ENCODE results near the gene MCCC2. TPM values are rescaled to one million over a fixed set of nuclear protein-coding genes. Genes with fewer than 3 reads are reported as not detected.

MCCC2 gene
- total RNA-seq, 4 donors from 2014 or later, result 17.7 to 24.2 (median 23.7) TPM

- H3K27me3 ChIP-seq, result no peaks in the 10 kb centered on the region
- 80% methylated on average over 3 of the region's 3 CpGs for WGBS
- TF ChIP-seq POLR2A (IDR thresholded peaks at IDR 0.05; ENCODE audit: low read depth), result no peak
- TF ChIP-seq CTCF (IDR thresholded peaks at IDR 0.05), result no peak
- TF ChIP-seq EP300 (IDR thresholded peaks at IDR 0.05), result no peak
- TF ChIP-seq POLR2AphosphoS5 (IDR thresholded peaks at IDR 0.05), result no peak
- H3K27ac ChIP-seq (replicated peaks in 1 of 4), result no peak overlapping the region
- no peaks in the 10 kb centered on the region for H3K9me3 ChIP-seq
- DNase-seq (ENCODE audit: extremely low spot score), result no peak
- peaks cover 0 to 15% (median 15%) of the 10 kb centered on the region in 4 donors for H3K4me1 ChIP-seq
- H3K4me3 ChIP-seq, result no peak overlapping the region
- peaks cover 18 to 87% (median 46%) of the 10 kb centered on the region in 4 donors for H3K36me3 ChIP-seq
- intact Hi-C loops (cut with DNase I), result no loop called here
Measured at GRCh38 chr5:71651579-71651978, 64.4 kb downstream of the MCCC2 start.

- no peaks in the 10 kb centered on the region for H3K9me3 ChIP-seq
- H3K4me1 ChIP-seq, result peaks cover 0 to 15% (median 15%) of the 10 kb centered on the region in 4 donors
- DNase-seq (ENCODE audit: extremely low spot score), result no peak
- 63% methylated on average over 3 of the region's 3 CpGs for WGBS
- no peak for TF ChIP-seq POLR2A (IDR thresholded peaks at IDR 0.05; ENCODE audit: low read depth)
- no peak for TF ChIP-seq POLR2AphosphoS5 (IDR thresholded peaks at IDR 0.05)
- no peak for TF ChIP-seq EP300 (IDR thresholded peaks at IDR 0.05)
- H3K4me3 ChIP-seq, result no peak overlapping the region
- no peaks in the 10 kb centered on the region for H3K27me3 ChIP-seq
- peak overlapping the region in 3 of 4 donors; percentile 20 to 71 (median 41) for H3K27ac ChIP-seq (replicated peaks in 1 of 4)
- intact Hi-C loops (cut with DNase I), result no loop called here
- H3K36me3 ChIP-seq, result peaks cover 21 to 87% (median 47%) of the 10 kb centered on the region in 4 donors
Measured at GRCh38 chr5:71652349-71652748, 65.2 kb downstream of the MCCC2 start.

- no peaks in the 10 kb centered on the region for H3K9me3 ChIP-seq
- no peak for TF ChIP-seq POLR2A (IDR thresholded peaks at IDR 0.05; ENCODE audit: low read depth)
- TF ChIP-seq CTCF (IDR thresholded peaks at IDR 0.05), result no peak
- no peak for TF ChIP-seq EP300 (IDR thresholded peaks at IDR 0.05)
- TF ChIP-seq POLR2AphosphoS5 (IDR thresholded peaks at IDR 0.05), result no peak
- peak overlapping the region; percentile 41 to 71 (median 46) for H3K27ac ChIP-seq (replicated peaks in 1 of 4)
- H3K36me3 ChIP-seq, result peaks cover 21 to 87% (median 47%) of the 10 kb centered on the region in 4 donors
- 42% methylated on average over 9 of the region's 9 CpGs for WGBS
- H3K27me3 ChIP-seq, result no peaks in the 10 kb centered on the region
- intact Hi-C loops (cut with DNase I), result no loop called here
- DNase-seq (ENCODE audit: extremely low spot score), result no peak
- no peak overlapping the region for H3K4me3 ChIP-seq
- H3K4me1 ChIP-seq, result peaks cover 0 to 15% (median 15%) of the 10 kb centered on the region in 4 donors
Measured at GRCh38 chr5:71652803-71653543, 65.8 kb downstream of the MCCC2 start.

GRCh38 chr5:71658916-71659662 is 71.9 kb downstream of the MCCC2 start:
- Histone ChIP-seq H3K27me3 (no peaks in the 10 kb centered on the region), H3K27ac (replicated peaks in 1 of 4) (no peak overlapping the region), H3K4me3 (no peak overlapping the region), H3K36me3 (peaks cover 3 to 40% (median 14%) of the 10 kb centered on the region in 4 donors), H3K9me3 (no peaks in the 10 kb centered on the region), H3K4me1 (peaks cover 0 to under 1% (median under 1%) of the 10 kb centered on the region in 4 donors)
- intact Hi-C loops (cut with DNase I), result no loop called here
- 91% methylated on average over 3 of the region's 3 CpGs for WGBS
- no peak for DNase-seq (ENCODE audit: extremely low spot score)
- TF ChIP-seq POLR2AphosphoS5 (IDR thresholded peaks at IDR 0.05) (no peak), POLR2A (IDR thresholded peaks at IDR 0.05; ENCODE audit: low read depth) (no peak)

GRCh38 chr5:71662381-71662780 is 75.2 kb downstream of the MCCC2 start:
- Histone ChIP-seq H3K27me3 (no peaks in the 10 kb centered on the region), H3K9me3 (no peaks in the 10 kb centered on the region), H3K4me3 (no peak overlapping the region), H3K36me3 (peaks cover 0 to 11% (median 9%) of the 10 kb centered on the region in 4 donors), H3K27ac (replicated peaks in 1 of 4) (no peak overlapping the region), H3K4me1 (no peaks in the 10 kb centered on the region)
- no peak for DNase-seq (ENCODE audit: extremely low spot score)
- intact Hi-C loops (cut with DNase I), result no loop called here
- no peak for TF ChIP-seq POLR2A (IDR thresholded peaks at IDR 0.05; ENCODE audit: low read depth)
- WGBS, result 90% methylated on average over 11 of the region's 11 CpGs
